ENCODE data around the gene GDPD5.

The GDPD5 gene

GRCh38 chr11:75428281-75428724 lies 97.4 kb downstream of the GDPD5 start:
- TF ChIP-seq CTCF (IDR thresholded peaks at IDR 0.05; ENCODE audit: low read length) (no peak), EZH2 (IDR thresholded peaks at IDR 0.05; ENCODE audit: borderline replicate concordance, low read length) (no peak)
- no peak overlapping the region for H2AFZ ChIP-seq (ENCODE audit: low read length)
- no peak overlapping the region for H3K9ac ChIP-seq (ENCODE audit: low read length)

GRCh38 chr11:75427181-75427580 lies 98.6 kb downstream of the GDPD5 start:
- no peak overlapping the region for H3K9ac ChIP-seq (ENCODE audit: low read length)
- H4K20me1 ChIP-seq (ENCODE audit: insufficient read depth, low read length) = no peaks in the 10 kb centered on the region
- H3K27me3 ChIP-seq (ENCODE audit: insufficient read depth, low read length) = no peaks in the 10 kb centered on the region
- no peak overlapping the region for H3K4me3 ChIP-seq (ENCODE audit: low read depth, low read length, poor library complexity, severe bottlenecking)
- H2AFZ ChIP-seq (ENCODE audit: low read length) = no peak overlapping the region
- H3K9me3 ChIP-seq (ENCODE audit: low read length) = no peaks in the 10 kb centered on the region
- H3K79me2 ChIP-seq (ENCODE audit: insufficient read depth, low read length) = no peaks in the 10 kb centered on the region
- H3K27ac ChIP-seq (ENCODE audit: low read depth, low read length, poor library complexity, severe bottlenecking) = no peak overlapping the region
- H3K4me1 ChIP-seq (ENCODE audit: insufficient read depth, low read length, severe bottlenecking) = no peaks in the 10 kb centered on the region
- H3F3A ChIP-seq (ENCODE audit: insufficient read depth, low read length) = no peaks in the 10 kb centered on the region
- H3K36me3 ChIP-seq (ENCODE audit: insufficient read depth, low read length) = no peaks in the 10 kb centered on the region
- TF ChIP-seq EZH2 (IDR thresholded peaks at IDR 0.05; ENCODE audit: borderline replicate concordance, low read length) = no peak
- TF ChIP-seq CTCF (IDR thresholded peaks at IDR 0.05; ENCODE audit: low read length) = no peak
- H3K4me2 ChIP-seq (ENCODE audit: low read length) = no peak overlapping the region
- no peaks in the 10 kb centered on the region for H3K9me2 ChIP-seq (ENCODE audit: low read depth, low read length)

More at GRCh38 chr11:75428281-75428724, 97.4 kb downstream of the GDPD5 start:
- Histone ChIP-seq H3K4me3 (ENCODE audit: low read depth, low read length, poor library complexity, severe bottlenecking) (no peak overlapping the region), H3K27me3 (ENCODE audit: insufficient read depth, low read length) (peaks cover 5% of the 10 kb centered on the region; the same call in 1 of the 2 replicates), H3K4me2 (ENCODE audit: low read length) (no peak overlapping the region), H3K36me3 (ENCODE audit: insufficient read depth, low read length) (no peaks in the 10 kb centered on the region), H3K9me2 (ENCODE audit: low read depth, low read length) (no peaks in the 10 kb centered on the region), H3K27ac (ENCODE audit: low read depth, low read length, poor library complexity, severe bottlenecking) (no peak overlapping the region), H3K4me1 (ENCODE audit: insufficient read depth, low read length, severe bottlenecking) (no peaks in the 10 kb centered on the region), H4K20me1 (ENCODE audit: insufficient read depth, low read length) (no peaks in the 10 kb centered on the region), H3K79me2 (ENCODE audit: insufficient read depth, low read length) (no peaks in the 10 kb centered on the region), H3K9me3 (ENCODE audit: low read length) (no peaks in the 10 kb centered on the region), H3F3A (ENCODE audit: insufficient read depth, low read length) (no peaks in the 10 kb centered on the region)

- no peaks in the 10 kb centered on the region for H3K27me3 ChIP-seq (ENCODE audit: insufficient read depth, low read length)
- H3F3A ChIP-seq (ENCODE audit: insufficient read depth, low read length) = no peaks in the 10 kb centered on the region
- no peaks in the 10 kb centered on the region for H3K4me1 ChIP-seq (ENCODE audit: insufficient read depth, low read length, severe bottlenecking)
- H4K20me1 ChIP-seq (ENCODE audit: insufficient read depth, low read length) = no peaks in the 10 kb centered on the region
- H3K4me2 ChIP-seq (ENCODE audit: low read length) = no peak overlapping the region
- no peaks in the 10 kb centered on the region; the same call in 1 of the 2 replicates for H3K36me3 ChIP-seq (ENCODE audit: insufficient read depth, low read length)
- no peak overlapping the region for H3K9ac ChIP-seq (ENCODE audit: low read length)
- H3K9me2 ChIP-seq (ENCODE audit: low read depth, low read length) = no peaks in the 10 kb centered on the region
- TF ChIP-seq EZH2 (IDR thresholded peaks at IDR 0.05; ENCODE audit: borderline replicate concordance, low read length) (no peak), CTCF (IDR thresholded peaks at IDR 0.05; ENCODE audit: low read length) (no peak)
- no peaks in the 10 kb centered on the region for H3K9me3 ChIP-seq (ENCODE audit: low read length)
- no peaks in the 10 kb centered on the region for H3K79me2 ChIP-seq (ENCODE audit: insufficient read depth, low read length)
- no peak overlapping the region for H2AFZ ChIP-seq (ENCODE audit: low read length)
- H3K27ac ChIP-seq (ENCODE audit: low read depth, low read length, poor library complexity, severe bottlenecking) = no peak overlapping the region
- H3K4me3 ChIP-seq (ENCODE audit: low read depth, low read length, poor library complexity, severe bottlenecking) = no peak overlapping the region
Observed at GRCh38 chr11:75426720-75427086, 99.0 kb downstream of the GDPD5 start.
